IMR-90 (cell line): ENCODE data around the gene PI16. TPM values are rescaled to one million over a fixed set of nuclear protein-coding genes. Genes with fewer than 3 reads are reported as not detected.

Experiments
- ATAC-seq: fragments of 200-7000 bp; cut with Tn5 transposase; 2 replicates; pipeline ENCODE4 v1.9.1; 2020; ENCODE audit warnings: low read depth, mild to moderate bottlenecking, moderate library complexity
- BruUV-seq: library from RNA; stranded (reverse); fragments of 400-500 nt; replicated peaks from 2 replicates; lab custom pipeline; 2021; lab: Mats Ljungman, UMichigan
- CTCF ChIA-PET: fragments of 300-600 bp; formaldehyde crosslinking; extraction: SDS; loops from one replicate; lab custom pipeline; 2021; ENCODE audit warnings: antibody characterized with exemption; lab: Yijun Ruan, JAX
- POLR2A ChIA-PET: fragments of 300-600 bp; sonication (Branson Sonifier 250); formaldehyde crosslinking; loops from one replicate; lab custom pipeline; 2022; ENCODE audit warnings: antibody characterized with exemption; ENCODE audit not compliant: unreplicated experiment; lab: Charles Lee
- DNase-seq: peaks from one replicate; pipeline ENCODE4 v3.0.0; 2013
- H2AFZ ChIP-seq: replicated peaks from 2 replicates; pipeline ENCODE3; 2013; ENCODE audit warnings: low read length, mild to moderate bottlenecking; ENCODE audit not compliant: poor library complexity
- H2AK5ac ChIP-seq: 2 replicates; pipeline ENCODE4 v1.6.1; 2013; ENCODE audit warnings: low read depth, low read length, inconsistent platforms
- H2AK9ac ChIP-seq: replicated peaks from 2 replicates; pipeline ENCODE3; 2013; ENCODE audit warnings: mild to moderate bottlenecking, low read depth, low read length, moderate library complexity; ENCODE audit not compliant: poor library complexity
- H2BK120ac ChIP-seq: 2 replicates; pipeline ENCODE4 v1.6.1; 2013; ENCODE audit warnings: low read depth, low read length, inconsistent platforms
- H2BK15ac ChIP-seq: 3 replicates; pipeline ENCODE4 v1.6.1; 2013; ENCODE audit warnings: low read depth, low read length, inconsistent platforms
- H2BK20ac ChIP-seq: 2 replicates; pipeline ENCODE4 v1.6.1; 2013; ENCODE audit warnings: low read depth, mild to moderate bottlenecking, inconsistent platforms, low read length, moderate library complexity
- H2BK5ac ChIP-seq: 2 replicates; pipeline ENCODE4 v1.6.1; 2013; ENCODE audit warnings: mild to moderate bottlenecking, low read depth, low read length, inconsistent platforms; ENCODE audit not compliant: poor library complexity, severe bottlenecking
- H3K14ac ChIP-seq: replicated peaks from 2 replicates; pipeline ENCODE4 v1.6.1; 2013; ENCODE audit warnings: low read depth, low read length, inconsistent platforms
- H3K18ac ChIP-seq: 2 replicates; pipeline ENCODE4 v1.6.1; 2013; ENCODE audit warnings: low read depth, low read length, control low read depth
- H3K23ac ChIP-seq: 2 replicates; pipeline ENCODE4 v1.6.1; 2013; ENCODE audit warnings: low read depth, low read length, inconsistent platforms
- H3K27ac ChIP-seq: 2 replicates; pipeline ENCODE4 v1.5.1; 2013; ENCODE audit warnings: mild to moderate bottlenecking, control low read depth, low read length; ENCODE audit not compliant: insufficient read depth
- H3K27me3 ChIP-seq: 2 replicates; pipeline ENCODE4 v1.6.1; 2013; ENCODE audit warnings: low read length; ENCODE audit not compliant: control insufficient read depth, insufficient read depth
- H3K36me3 ChIP-seq: 2 replicates; pipeline ENCODE4 v1.6.1; 2013; ENCODE audit warnings: low read length, mixed read lengths; ENCODE audit not compliant: control insufficient read depth, insufficient read depth
- H3K4ac ChIP-seq: 2 replicates; pipeline ENCODE4 v1.6.1; 2013; ENCODE audit warnings: low read depth, low read length, inconsistent platforms
- H3K4me1 ChIP-seq: 2 replicates; pipeline ENCODE4 v1.6.1; 2013; ENCODE audit warnings: low read length, mixed read lengths; ENCODE audit not compliant: control insufficient read depth, insufficient read depth
- H3K4me2 ChIP-seq: 2 replicates; pipeline ENCODE4 v1.6.1; 2013; ENCODE audit warnings: low read depth, mild to moderate bottlenecking, control low read depth, low read length, moderate library complexity
- H3K4me3 ChIP-seq: 2 replicates; pipeline ENCODE4 v1.5.1; 2013; ENCODE audit warnings: low read depth, mild to moderate bottlenecking, control low read depth, low read length, moderate library complexity; ENCODE audit not compliant: insufficient read depth
- H3K56ac ChIP-seq: 2 replicates; pipeline ENCODE4 v1.6.1; 2013; ENCODE audit warnings: low read length, inconsistent platforms; ENCODE audit not compliant: insufficient read depth; ENCODE audit errors: extremely low read depth
- H3K79me1 ChIP-seq, 2 experiments: 2 replicates each; pipeline ENCODE4 v1.6.1; 2013; ENCODE audit warnings: low read length in 2 of 2, inconsistent platforms in 1 of 2, low read depth in 1 of 2
- H3K9ac ChIP-seq: 2 replicates; pipeline ENCODE4 v1.6.1; 2013; ENCODE audit warnings: low read depth, low read length, control low read depth
- H3K9me1 ChIP-seq: 2 replicates; pipeline ENCODE4 v1.6.1; 2013; ENCODE audit warnings: low read length, inconsistent platforms; ENCODE audit not compliant: insufficient read depth
- H3K9me3 ChIP-seq: 2 replicates; pipeline ENCODE4 v1.6.1; 2013; ENCODE audit warnings: low read length; ENCODE audit not compliant: control insufficient read depth, insufficient read depth
- H4K20me1 ChIP-seq: 2 replicates; pipeline ENCODE4 v1.6.1; 2013; ENCODE audit warnings: low read length, inconsistent platforms; ENCODE audit not compliant: insufficient read depth
- H4K5ac ChIP-seq: 2 replicates; pipeline ENCODE4 v1.6.1; 2013; ENCODE audit warnings: mild to moderate bottlenecking, low read depth, low read length, control low read depth
- H4K8ac ChIP-seq, 2 experiments: 2 replicates each; pipeline ENCODE4 v1.6.1; 2013; ENCODE audit warnings: low read depth in 2 of 2, low read length in 2 of 2, control low read depth in 1 of 2, inconsistent platforms in 1 of 2
- H4K91ac ChIP-seq: 2 replicates; pipeline ENCODE4 v1.6.1; 2013; ENCODE audit warnings: low read depth, low read length, inconsistent platforms; ENCODE audit not compliant: insufficient read depth
- CEBPB ChIP-seq: IDR thresholded peaks from 2 replicates; pipeline ENCODE4 v1.6.1; 2012; ENCODE audit warnings: low read depth, low read length, improper control_type of control experiment
- MAFK ChIP-seq: IDR thresholded peaks from 2 replicates; pipeline ENCODE4 v1.6.1; 2012; ENCODE audit warnings: low read depth, low read length, improper control_type of control experiment
- WGBS, 2 experiments: methylation state at CpG; one replicate each; pipeline versions ENCODE4 v1.1.5 to v1.1.7; 2013; ENCODE audit warnings: missing lambda C conversion rate in 2 of 2; ENCODE audit not compliant: insufficient read length in 1 of 2; ENCODE audit errors: extremely low coverage in 2 of 2; 5-methylcytosine and 5-hydroxymethylcytosine counted together
- dilution Hi-C: fragments of 300-500 bp; cut with HindIII; formaldehyde crosslinking; loops from one replicate; pipeline ENCODE4 v1.14.3; 2018; ENCODE audit warnings: low sequenced_read_pairs; ENCODE audit not compliant: unreplicated experiment
- in situ Hi-C: fragments of 300-500 bp; cut with MboI; formaldehyde crosslinking; loops from 3 replicates; pipeline ENCODE4 v1.14.3; 2019; ENCODE audit warnings: low sequenced_read_pairs, inconsistent platforms, mixed read lengths
- intact Hi-C: fragments of 100-400 bp; cut with micrococcal nuclease; formaldehyde crosslinking; loops from 2 replicates; pipeline ENCODE4 v1.10.0; 2022
- polyA plus RNA-seq, 3 experiments: library from polyadenylated mRNA; depleted of rRNA; stranded (reverse); fragments of >200 nt; gene quantifications; 2 replicates each; pipeline ENCODE4 v1.2.3, GENCODE V29; 2012; ENCODE audit warnings: low replicate concordance in 1 of 3
- total RNA-seq: library from RNA; depleted of rRNA; stranded (reverse); fragments of >200 nt; gene quantifications from 2 replicates; pipeline ENCODE4 v1.2.3, GENCODE V29; 2012
- TF ChIP-seq, protein P1 (sequence below): conservative IDR thresholded peaks from 2 replicates; pipeline ENCODE4 v1.5.1; 2012; ENCODE audit warnings: mild to moderate bottlenecking, low read depth, low read length, improper control_type of control experiment

PI16 gene
- total and polyA plus RNA-seq, 2 of the 4 experiments (the other 2 are of a cell fraction), result 0.21 TPM; not detected in 1

DNA sequence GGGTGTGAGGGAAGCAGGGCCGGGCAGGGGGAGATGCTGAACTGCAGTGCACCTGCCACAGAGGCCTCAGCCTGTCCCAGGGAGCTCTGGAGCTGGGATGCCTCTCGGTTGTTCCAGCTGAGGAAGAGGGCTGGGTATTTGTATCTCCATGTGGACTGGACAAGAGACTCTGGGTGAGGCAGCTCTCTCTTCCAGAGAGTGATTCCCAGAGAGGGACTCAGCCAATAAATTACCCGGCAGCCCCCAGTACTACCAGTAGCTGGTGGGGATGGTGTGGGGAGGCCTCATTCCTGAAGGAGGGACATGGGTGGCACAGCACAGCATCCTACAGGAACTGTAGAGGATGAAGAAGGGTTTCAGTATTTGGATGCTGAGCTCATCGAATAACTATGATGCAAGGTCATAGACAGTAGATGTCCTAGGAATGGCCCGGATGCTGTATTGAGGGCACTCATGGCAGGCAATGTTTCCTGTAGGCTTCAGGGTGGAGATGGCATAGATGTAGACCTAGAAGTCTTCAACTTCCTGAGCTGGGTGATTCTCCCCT lies 52.3 kb downstream of the PI16 start:
- H4K20me1 ChIP-seq, result no peaks in the 10 kb centered on the region
- H3K4ac ChIP-seq, result no peak overlapping the region
- ATAC-seq (peak; percentile 77), DNase-seq (peak; percentile 31)
- H2AK5ac ChIP-seq, result no peak overlapping the region
- peaks cover under 1% of the 10 kb centered on the region; the same call in 1 of the 2 replicates for H3K4me1 ChIP-seq
- H2AFZ ChIP-seq, result peak overlapping the region; percentile 46
- H2BK120ac ChIP-seq, result no peak overlapping the region
- H3K4me3 ChIP-seq, result no peak overlapping the region
- no peak overlapping the region for H3K9ac ChIP-seq
- no peak overlapping the region for H3K56ac ChIP-seq
- H3K9me1 ChIP-seq, result peaks cover 2% of the 10 kb centered on the region; the same call in 1 of the 2 replicates
- POLR2A ChIA-PET, result no interaction called here
- WGBS, 2 experiments, result 83% methylated on average over 2 of the region's 5 CpGs; no CpG with 5 or more reads in 1 of the 2 experiments
- 0 out of 2 replicates have a peak, but pooled peaks cover 2% of the 10 kb centered on the region for H3K9me3 ChIP-seq
- H2BK20ac ChIP-seq, result no peak overlapping the region
- no peaks in the 10 kb centered on the region for H3K36me3 ChIP-seq
- no TSS peak for BruUV-seq
- TF ChIP-seq MAFK, result peak; percentile 45
- TF ChIP-seq, protein P1, sequence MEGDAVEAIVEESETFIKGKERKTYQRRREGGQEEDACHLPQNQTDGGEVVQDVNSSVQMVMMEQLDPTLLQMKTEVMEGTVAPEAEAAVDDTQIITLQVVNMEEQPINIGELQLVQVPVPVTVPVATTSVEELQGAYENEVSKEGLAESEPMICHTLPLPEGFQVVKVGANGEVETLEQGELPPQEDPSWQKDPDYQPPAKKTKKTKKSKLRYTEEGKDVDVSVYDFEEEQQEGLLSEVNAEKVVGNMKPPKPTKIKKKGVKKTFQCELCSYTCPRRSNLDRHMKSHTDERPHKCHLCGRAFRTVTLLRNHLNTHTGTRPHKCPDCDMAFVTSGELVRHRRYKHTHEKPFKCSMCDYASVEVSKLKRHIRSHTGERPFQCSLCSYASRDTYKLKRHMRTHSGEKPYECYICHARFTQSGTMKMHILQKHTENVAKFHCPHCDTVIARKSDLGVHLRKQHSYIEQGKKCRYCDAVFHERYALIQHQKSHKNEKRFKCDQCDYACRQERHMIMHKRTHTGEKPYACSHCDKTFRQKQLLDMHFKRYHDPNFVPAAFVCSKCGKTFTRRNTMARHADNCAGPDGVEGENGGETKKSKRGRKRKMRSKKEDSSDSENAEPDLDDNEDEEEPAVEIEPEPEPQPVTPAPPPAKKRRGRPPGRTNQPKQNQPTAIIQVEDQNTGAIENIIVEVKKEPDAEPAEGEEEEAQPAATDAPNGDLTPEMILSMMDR, result no peak
- TF ChIP-seq CEBPB, result peak; percentile 57
- no peak overlapping the region for H3K4me2 ChIP-seq
- H4K91ac ChIP-seq, result no peak overlapping the region
- in situ Hi-C loops, result no loop called here
- dilution Hi-C loops, result no loop called here
- no peak overlapping the region; the same call in 1 of the 2 replicates for H3K23ac ChIP-seq
- no peak overlapping the region for H3K27ac ChIP-seq
- H3K14ac ChIP-seq, result no peak overlapping the region; the same call in 1 of the 2 replicates
- CTCF ChIA-PET, result interaction anchor here (0.7 to 2.7 kb wide), 2 partner anchors 11 to 238 kb away, joined by 3 to 13 read pairs; no protein-coding TSS in a partner anchor
- H3K18ac ChIP-seq, result no peak overlapping the region
- H2BK15ac ChIP-seq, result no peak overlapping the region
- H4K8ac ChIP-seq, result no peak overlapping the region
- no peaks in the 10 kb centered on the region for H3K79me1 ChIP-seq
- H4K5ac ChIP-seq, result no peak overlapping the region
- peaks cover 12% of the 10 kb centered on the region for H3K27me3 ChIP-seq
- intact Hi-C loops, result no loop called here
- H2BK5ac ChIP-seq, result no peak overlapping the region
- peak overlapping the region; percentile 85 for H2AK9ac ChIP-seq
